Tibial nerve (tissue), 4 donors: ENCODE results near the gene CLEC20A.

Experiments used
- EP300 ChIP-seq, 2 donors: sonication (generic); formaldehyde crosslinking; IDR thresholded peaks; one replicate each; pipeline ENCODE4 v1.6.1; 2017; ENCODE audit warnings: antibody characterized with exemption in 2 of 2, mild to moderate bottlenecking in 1 of 2
- POLR2A ChIP-seq, 2 donors: fragments of 450-650 bp; IDR thresholded peaks; one replicate each; pipeline ENCODE4 v1.6.1; 2017; ENCODE audit warnings: antibody characterized with exemption in 2 of 2, mild to moderate bottlenecking in 2 of 2, moderate library complexity in 2 of 2
- TF ChIP-seq, protein P1 (sequence below), 5 experiments: fragments of 200-600 bp in 3 of 5; fragments of 450-650 bp in 2 of 5; sonication (generic) in 3 of 5; IDR thresholded peaks; one replicate each; pipeline ENCODE4 v1.5.1; 2016 to 2019; ENCODE audit warnings: antibody characterized with exemption in 5 of 5, mild to moderate bottlenecking in 3 of 5, moderate library complexity in 2 of 5

DNA sequence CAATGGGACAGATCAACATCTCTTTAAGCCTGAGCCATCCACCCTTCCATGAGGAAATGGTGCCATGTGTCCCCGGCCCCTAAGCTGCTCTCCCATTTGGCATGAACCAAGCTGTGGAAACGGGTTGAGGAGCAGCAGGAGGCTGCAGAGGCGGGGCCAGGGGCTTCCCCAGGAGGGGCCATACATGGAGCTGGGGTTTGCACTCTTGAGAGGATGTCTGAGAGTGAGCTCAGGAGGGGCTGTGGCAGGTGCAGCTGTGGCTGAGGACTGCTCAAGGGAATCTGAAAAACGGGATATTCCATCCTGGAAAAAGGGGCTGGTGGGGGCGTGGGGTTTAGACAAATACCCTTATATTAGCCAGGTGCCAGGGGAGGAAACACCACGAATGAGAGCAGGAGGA is 7.1 kb upstream of the CLEC20A start:
- TF ChIP-seq, protein P1, sequence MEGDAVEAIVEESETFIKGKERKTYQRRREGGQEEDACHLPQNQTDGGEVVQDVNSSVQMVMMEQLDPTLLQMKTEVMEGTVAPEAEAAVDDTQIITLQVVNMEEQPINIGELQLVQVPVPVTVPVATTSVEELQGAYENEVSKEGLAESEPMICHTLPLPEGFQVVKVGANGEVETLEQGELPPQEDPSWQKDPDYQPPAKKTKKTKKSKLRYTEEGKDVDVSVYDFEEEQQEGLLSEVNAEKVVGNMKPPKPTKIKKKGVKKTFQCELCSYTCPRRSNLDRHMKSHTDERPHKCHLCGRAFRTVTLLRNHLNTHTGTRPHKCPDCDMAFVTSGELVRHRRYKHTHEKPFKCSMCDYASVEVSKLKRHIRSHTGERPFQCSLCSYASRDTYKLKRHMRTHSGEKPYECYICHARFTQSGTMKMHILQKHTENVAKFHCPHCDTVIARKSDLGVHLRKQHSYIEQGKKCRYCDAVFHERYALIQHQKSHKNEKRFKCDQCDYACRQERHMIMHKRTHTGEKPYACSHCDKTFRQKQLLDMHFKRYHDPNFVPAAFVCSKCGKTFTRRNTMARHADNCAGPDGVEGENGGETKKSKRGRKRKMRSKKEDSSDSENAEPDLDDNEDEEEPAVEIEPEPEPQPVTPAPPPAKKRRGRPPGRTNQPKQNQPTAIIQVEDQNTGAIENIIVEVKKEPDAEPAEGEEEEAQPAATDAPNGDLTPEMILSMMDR (IDR thresholded peaks at IDR 0.05): no peak
- TF ChIP-seq EP300 (IDR thresholded peaks at IDR 0.05): no peak
- no peak for TF ChIP-seq POLR2A (IDR thresholded peaks at IDR 0.05)
